H9 (cell line): ENCODE results near the gene MAD1L1. TPM values are rescaled to one million over a fixed set of nuclear protein-coding genes. Genes with fewer than 3 reads are reported as not detected.
A peak's percentile ranks its signal among the peaks of the same experiment; 100 is the strongest.

Source experiments
- DNase-seq: peaks from one replicate; pipeline ENCODE4 v3.0.0-alpha.2; 2017
- H2AFZ ChIP-seq: one replicate; pipeline ENCODE4 v1.6.1; 2013; ENCODE audit warnings: mild to moderate bottlenecking, low read length, control low read depth, moderate library complexity
- H2AK5ac ChIP-seq: 2 replicates; pipeline ENCODE4 v1.6.1; 2013; ENCODE audit warnings: low read length, control low read depth, mixed read lengths; ENCODE audit not compliant: insufficient read length
- H2BK120ac ChIP-seq: one replicate; pipeline ENCODE4 v1.6.1; 2013; ENCODE audit warnings: low read depth, mild to moderate bottlenecking, low read length, control low read depth, inconsistent platforms; ENCODE audit not compliant: poor library complexity, severe bottlenecking
- H2BK12ac ChIP-seq: 2 replicates; pipeline ENCODE4 v1.6.1; 2013; ENCODE audit warnings: low read length, control low read depth, mixed read lengths, low read depth; ENCODE audit not compliant: insufficient read length
- H2BK15ac ChIP-seq: 2 replicates; pipeline ENCODE4 v1.6.1; 2013; ENCODE audit warnings: low read depth, low read length, control low read depth
- H2BK20ac ChIP-seq: one replicate; pipeline ENCODE4 v1.6.1; 2013; ENCODE audit warnings: low read depth, mild to moderate bottlenecking, low read length, control low read depth, inconsistent platforms; ENCODE audit not compliant: poor library complexity, severe bottlenecking
- H2BK5ac ChIP-seq: 2 replicates; pipeline ENCODE4 v1.6.1; 2013; ENCODE audit warnings: low read length, control low read depth, mixed read lengths; ENCODE audit not compliant: insufficient read length
- H3K14ac ChIP-seq: 2 replicates; pipeline ENCODE4 v1.6.1; 2013; ENCODE audit warnings: low read length, control low read depth; ENCODE audit not compliant: insufficient read depth
- H3K18ac ChIP-seq: 2 replicates; pipeline ENCODE4 v1.6.1; 2013; ENCODE audit warnings: low read depth, mild to moderate bottlenecking, mixed read lengths, low read length, control low read depth; ENCODE audit not compliant: insufficient read length
- H3K23ac ChIP-seq: 2 replicates; pipeline ENCODE4 v1.6.1; 2013; ENCODE audit warnings: low read length, control low read depth, mixed read lengths, low read depth; ENCODE audit not compliant: insufficient read length
- H3K23me2 ChIP-seq: 2 replicates; pipeline ENCODE4 v1.6.1; 2013; ENCODE audit warnings: low read depth, mild to moderate bottlenecking, mixed read lengths, low read length, control low read depth; ENCODE audit not compliant: insufficient read length, poor library complexity, severe bottlenecking
- H3K27ac ChIP-seq: 2 replicates; pipeline ENCODE4 v1.5.1; 2013; ENCODE audit warnings: low read length, control low read depth, mixed read lengths, low read depth; ENCODE audit not compliant: insufficient read length
- H3K27me3 ChIP-seq: 2 replicates; pipeline ENCODE4 v1.6.1; 2013; ENCODE audit warnings: low read length, control low read depth, inconsistent platforms; ENCODE audit not compliant: insufficient read depth
- H3K4ac ChIP-seq: 2 replicates; pipeline ENCODE4 v1.6.1; 2013; ENCODE audit warnings: low read depth, mild to moderate bottlenecking, control low read depth, inconsistent platforms, low read length, moderate library complexity
- H3K4me1 ChIP-seq: 2 replicates; pipeline ENCODE4 v1.6.1; 2013; ENCODE audit warnings: low read length, control low read depth, inconsistent platforms; ENCODE audit not compliant: insufficient read depth
- H3K4me2 ChIP-seq: 2 replicates; pipeline ENCODE4 v1.6.1; 2013; ENCODE audit warnings: low read length, control low read depth, mixed read lengths; ENCODE audit not compliant: insufficient read length, insufficient read depth
- H3K56ac ChIP-seq: 2 replicates; pipeline ENCODE4 v1.6.1; 2013; ENCODE audit warnings: low read depth, mild to moderate bottlenecking, mixed read lengths, low read length, control low read depth; ENCODE audit not compliant: insufficient read length
- H3K79me1 ChIP-seq: 2 replicates; pipeline ENCODE4 v1.6.1; 2013; ENCODE audit warnings: low read depth, mild to moderate bottlenecking, moderate library complexity, low read length, control low read depth, inconsistent platforms; ENCODE audit not compliant: insufficient read depth, poor library complexity, severe bottlenecking
- H3K79me2 ChIP-seq: 2 replicates; pipeline ENCODE4 v1.6.1; 2013; ENCODE audit warnings: low read length, control low read depth, inconsistent platforms; ENCODE audit not compliant: insufficient read depth
- H3K9ac ChIP-seq: 2 replicates; pipeline ENCODE4 v1.6.1; 2013; ENCODE audit warnings: low read length, control low read depth, mixed read lengths; ENCODE audit not compliant: insufficient read length; ENCODE audit errors: extremely low read depth
- H3K9me3 ChIP-seq: one replicate; pipeline ENCODE4 v1.6.1; 2013; ENCODE audit warnings: low read depth, low read length, inconsistent platforms; ENCODE audit not compliant: control insufficient read depth
- H3T11ph ChIP-seq: one replicate; pipeline ENCODE4 v1.6.1; 2013; ENCODE audit warnings: mild to moderate bottlenecking, low read length, control low read depth, inconsistent platforms
- H4K20me1 ChIP-seq: one replicate; pipeline ENCODE4 v1.6.1; 2013; ENCODE audit not compliant: control insufficient read depth, insufficient read length, insufficient read depth
- H4K5ac ChIP-seq: 2 replicates; pipeline ENCODE4 v1.6.1; 2013; ENCODE audit warnings: low read depth, mild to moderate bottlenecking, mixed read lengths, low read length, control low read depth; ENCODE audit not compliant: insufficient read length
- H4K8ac ChIP-seq: replicated peaks from 2 replicates; pipeline ENCODE4 v1.6.1; 2013; ENCODE audit warnings: low read length, control low read depth, mixed read lengths, low read depth; ENCODE audit not compliant: insufficient read length
- H4K91ac ChIP-seq: 2 replicates; pipeline ENCODE4 v1.6.1; 2013; ENCODE audit warnings: low read depth, mild to moderate bottlenecking, moderate library complexity, mixed read lengths, low read length, control low read depth; ENCODE audit not compliant: insufficient read length
- H3K27ac Mint-ChIP-seq, 3 experiments: 2 replicates in 2 of 3; 3 replicates in 1 of 3; pipeline ENCODE4 v1.8.0; 2020 to 2021; ENCODE audit warnings: mixed read lengths in 3 of 3, mild to moderate bottlenecking in 1 of 3, moderate library complexity in 1 of 3
- H3K27me3 Mint-ChIP-seq: 2 replicates; pipeline ENCODE4 v1.8.0; 2021; ENCODE audit warnings: low read depth, mild to moderate bottlenecking, moderate library complexity, mixed read lengths
- H3K36me3 Mint-ChIP-seq, 3 experiments: 2 replicates in 2 of 3; 3 replicates in 1 of 3; pipeline ENCODE4 v1.8.0; 2020 to 2021; ENCODE audit warnings: low read depth in 3 of 3, mixed read lengths in 3 of 3; ENCODE audit not compliant: insufficient read depth in 1 of 3
- H3K4me1 Mint-ChIP-seq, 2 experiments: 2 replicates each; pipeline ENCODE4 v1.8.0; 2020; ENCODE audit warnings: mixed read lengths in 2 of 2
- H3K4me3 Mint-ChIP-seq, 2 experiments: 2 replicates in 1 of 2; 3 replicates in 1 of 2; pipeline ENCODE4 v1.8.0; 2020 to 2021; ENCODE audit warnings: mild to moderate bottlenecking in 2 of 2, mixed read lengths in 2 of 2, moderate library complexity in 1 of 2
- H3K9me3 Mint-ChIP-seq, 2 experiments: 2 replicates in 1 of 2; 3 replicates in 1 of 2; pipeline ENCODE4 v1.8.0; 2020; ENCODE audit warnings: mild to moderate bottlenecking in 2 of 2, mixed read lengths in 2 of 2, moderate library complexity in 1 of 2
- WGBS: extraction: QIAGEN DNeasy Blood & Tissue Kit; methylation state at CpG from one replicate; pipeline ENCODE4 v1.1.7; 2013; ENCODE audit warnings: missing lambda C conversion rate, low lambda C conversion rate, mixed read lengths; ENCODE audit not compliant: insufficient read length; ENCODE audit errors: extremely low coverage; 5-methylcytosine and 5-hydroxymethylcytosine counted together
- total RNA-seq: library from RNA; stranded (reverse); gene quantifications from 2 replicates; pipeline ENCODE4 v1.2.1, GENCODE V29; 2021
- TF ChIP-seq, protein P1 (sequence below): fragments of 200-600 bp; sonication (generic); conservative IDR thresholded peaks from 3 replicates; pipeline ENCODE4 v1.8.0; 2021; ENCODE audit warnings: antibody characterized with exemption, mild to moderate bottlenecking

The MAD1L1 gene
- total RNA-seq, 1 experiment from 2014 or later, result 39.0 TPM

- no peak for DNase-seq
- Histone ChIP-seq H3K79me1 (no peaks in the 10 kb centered on the region), H2BK5ac (peak overlapping the region; percentile 23), H3K79me2 (no peaks in the 10 kb centered on the region), H3K27ac (no peak overlapping the region), H4K20me1 (no peaks in the 10 kb centered on the region), H3K56ac (no peak overlapping the region), H2BK15ac (no peak overlapping the region), H3K9me3 (no peaks in the 10 kb centered on the region), H4K5ac (no peak overlapping the region), H3K4me1 (no peaks in the 10 kb centered on the region), H3K27me3 (no peaks in the 10 kb centered on the region), H4K8ac (no peak overlapping the region), H3K9ac (no peak overlapping the region), H4K91ac (no peak overlapping the region), H2BK120ac (no peak overlapping the region), H2BK20ac (no peak overlapping the region), H3K14ac (peak overlapping the region; percentile 34; the same call in 1 of the 2 replicates), H2AK5ac (no peak overlapping the region), H3K18ac (no peak overlapping the region), H3K4me2 (no peak overlapping the region), H3T11ph (no peak overlapping the region), H3K23me2 (no peaks in the 10 kb centered on the region), H3K23ac (no peak overlapping the region), H2AFZ (no peak overlapping the region), H3K4ac (no peak overlapping the region), H2BK12ac (no peak overlapping the region)
- Mint-ChIP-seq H3K27ac (peak overlapping the region in 1 of 3 experiments; percentile 70; a peak in 2 of 7 replicates), H3K4me1 (0 out of 4 replicates have a peak, but pooled peaks cover 0 to 4% of the 10 kb centered on the region in 2 experiments), H3K27me3 (no peaks in the 10 kb centered on the region), H3K36me3 (peaks cover 0 to 16% (median 14%) of the 10 kb centered on the region in 3 experiments; a peak in 6 of 7 replicates), H3K9me3 (no peaks in the 10 kb centered on the region), H3K4me3 (no peak overlapping the region)
- TF ChIP-seq, protein P1, sequence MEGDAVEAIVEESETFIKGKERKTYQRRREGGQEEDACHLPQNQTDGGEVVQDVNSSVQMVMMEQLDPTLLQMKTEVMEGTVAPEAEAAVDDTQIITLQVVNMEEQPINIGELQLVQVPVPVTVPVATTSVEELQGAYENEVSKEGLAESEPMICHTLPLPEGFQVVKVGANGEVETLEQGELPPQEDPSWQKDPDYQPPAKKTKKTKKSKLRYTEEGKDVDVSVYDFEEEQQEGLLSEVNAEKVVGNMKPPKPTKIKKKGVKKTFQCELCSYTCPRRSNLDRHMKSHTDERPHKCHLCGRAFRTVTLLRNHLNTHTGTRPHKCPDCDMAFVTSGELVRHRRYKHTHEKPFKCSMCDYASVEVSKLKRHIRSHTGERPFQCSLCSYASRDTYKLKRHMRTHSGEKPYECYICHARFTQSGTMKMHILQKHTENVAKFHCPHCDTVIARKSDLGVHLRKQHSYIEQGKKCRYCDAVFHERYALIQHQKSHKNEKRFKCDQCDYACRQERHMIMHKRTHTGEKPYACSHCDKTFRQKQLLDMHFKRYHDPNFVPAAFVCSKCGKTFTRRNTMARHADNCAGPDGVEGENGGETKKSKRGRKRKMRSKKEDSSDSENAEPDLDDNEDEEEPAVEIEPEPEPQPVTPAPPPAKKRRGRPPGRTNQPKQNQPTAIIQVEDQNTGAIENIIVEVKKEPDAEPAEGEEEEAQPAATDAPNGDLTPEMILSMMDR, result no peak
- WGBS, result no CpG with 5 or more reads among the region's 36 CpGs
These were observed 264.2 kb downstream of the MAD1L1 start for GRCh38 chr7:1968397-1969111.
